A549 treated with ZK216348 at 1 μM for 4 hours (cell line): ENCODE results near the gene IL21. TPM values are rescaled to one million over a fixed set of nuclear protein-coding genes. Genes with fewer than 3 reads are reported as not detected.

Source experiments
- total RNA-seq: library from RNA; stranded (reverse); fragments of 200-300 nt; extraction: Qiagen RNA extraction; gene quantifications from 5 replicates; pipeline ENCODE4 v1.2.3, GENCODE V29; 2022; ENCODE audit warnings: low read depth

The IL21 gene
- not detected in 5 replicates for total RNA-seq

DNA sequence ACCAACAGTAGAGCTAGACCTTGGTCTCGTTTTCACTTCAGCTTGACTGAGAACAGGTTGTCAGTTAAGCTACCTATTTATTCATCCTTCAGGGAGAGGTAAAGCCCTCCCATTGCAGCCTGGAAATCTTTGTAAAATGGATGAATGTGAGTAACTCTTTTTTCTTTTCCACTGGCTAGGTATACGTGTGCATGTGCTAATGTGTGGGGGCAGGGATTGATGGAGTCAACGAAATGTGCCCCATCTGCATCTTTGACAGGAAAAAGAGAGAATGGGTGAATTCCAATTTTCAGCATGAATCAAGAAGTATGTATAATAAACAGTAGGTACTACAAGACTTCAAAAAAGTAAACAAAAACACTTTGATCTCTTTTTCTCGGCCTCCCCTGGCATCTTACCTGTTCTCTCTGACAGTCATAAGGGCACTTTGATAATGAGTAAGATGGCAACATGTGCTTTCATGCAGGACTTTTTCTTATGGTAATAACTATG lies at the start of gene IL21:
Gene IL21, minus strand, starts transcription at position 51 of the 492 bp plus-strand sequence. CDS start 55 bp downstream, outside the sequence.

Other genes starting within 250 kb of the IL21 start
- gene ADAD1, start 242.1 kb downstream of the IL21 start, total RNA-seq, result not detected in 5 replicates
- not detected in 5 replicates for gene IL2, start 164.3 kb downstream of the IL21 start, total RNA-seq
- 1.7 to 3.3 TPM (median 2.7 TPM) in 5 replicates for gene BBS12, start 111.6 kb upstream of the IL21 start, total RNA-seq
- gene FGF2, start 205.8 kb upstream of the IL21 start, total RNA-seq, result 31.4 to 66.8 TPM (median 53.5 TPM) in 5 replicates